ENCODE data around the gene CBX8.

- TF ChIP-seq CTBP1 (IDR thresholded peaks at IDR 0.05; ENCODE audit: borderline replicate concordance) (no peak), TARDBP (IDR thresholded peaks at IDR 0.05) (no peak), SP1 (IDR thresholded peaks at IDR 0.05) (no peak), NFRKB (IDR thresholded peaks at IDR 0.05) (no peak), FOXA1 (IDR thresholded peaks at IDR 0.05) (no peak), FOXM1 (IDR thresholded peaks at IDR 0.05; ENCODE audit: borderline replicate concordance) (no peak), FOXK2 (IDR thresholded peaks at IDR 0.05) (no peak), ZNF384 (IDR thresholded peaks at IDR 0.05) (no peak)
- TF ChIP-seq, protein P1, sequence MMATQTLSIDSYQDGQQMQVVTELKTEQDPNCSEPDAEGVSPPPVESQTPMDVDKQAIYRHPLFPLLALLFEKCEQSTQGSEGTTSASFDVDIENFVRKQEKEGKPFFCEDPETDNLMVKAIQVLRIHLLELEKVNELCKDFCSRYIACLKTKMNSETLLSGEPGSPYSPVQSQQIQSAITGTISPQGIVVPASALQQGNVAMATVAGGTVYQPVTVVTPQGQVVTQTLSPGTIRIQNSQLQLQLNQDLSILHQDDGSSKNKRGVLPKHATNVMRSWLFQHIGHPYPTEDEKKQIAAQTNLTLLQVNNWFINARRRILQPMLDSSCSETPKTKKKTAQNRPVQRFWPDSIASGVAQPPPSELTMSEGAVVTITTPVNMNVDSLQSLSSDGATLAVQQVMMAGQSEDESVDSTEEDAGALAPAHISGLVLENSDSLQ (IDR thresholded peaks at IDR 0.05) = no peak
Observed at GRCh38 chr17:79824234-79824633, 27.4 kb upstream of the CBX8 start.
